B cell (primary cell): Measurements from ENCODE around the gene ATP2A1. TPM values are rescaled to one million over a fixed set of nuclear protein-coding genes. Genes with fewer than 3 reads are reported as not detected.

Experiments used
- ATAC-seq: fragments of 200-7000 bp; cut with Tn5 transposase; one replicate; pipeline ENCODE4 v1.10.0; 2021; ENCODE audit warnings: low read depth, mild to moderate bottlenecking, moderate number of reproducible peaks, moderate library complexity
- CTCF ChIA-PET: fragments of 350-600 bp; sonication (Branson Sonifier 250); formaldehyde crosslinking; loops from one replicate; lab custom pipeline; 2021; ENCODE audit warnings: antibody characterized with exemption, inconsistent platforms; lab: Charles Lee
- POLR2A ChIA-PET: fragments of 350-600 bp; sonication (Branson Sonifier 250); formaldehyde crosslinking; loops from one replicate; lab custom pipeline; 2021; ENCODE audit warnings: antibody characterized with exemption; lab: Charles Lee
- DNase-seq: peaks from one replicate; pipeline ENCODE4 v3.0.0; 2013
- H2AFZ ChIP-seq: 2 replicates; pipeline ENCODE4 v1.6.1; 2012; ENCODE audit warnings: mild to moderate bottlenecking, low read depth, low read length; ENCODE audit not compliant: insufficient read depth, poor library complexity, severe bottlenecking
- H3K27ac ChIP-seq, 2 donors: 1 replicate in 1 of 2; 2 replicates in 1 of 2; pipeline ENCODE4 v1.5.1; 2012 to 2013; ENCODE audit warnings: low read length in 2 of 2, mild to moderate bottlenecking in 2 of 2, moderate library complexity in 1 of 2
- H3K27me3 ChIP-seq, 4 experiments: fragments of 200-600 bp in 1 of 4; sonication (generic) in 1 of 4; replicated peaks in 1 of 4; 1 replicate in 2 of 4; 2 replicates in 2 of 4; pipeline versions ENCODE4 v1.6.1 to v1.7.0; 2013 to 2016; ENCODE audit warnings: low read length in 3 of 4, mild to moderate bottlenecking in 2 of 4, mixed read lengths in 1 of 4, moderate library complexity in 1 of 4; ENCODE audit not compliant: insufficient read depth in 4 of 4, control insufficient read depth in 3 of 4; ENCODE audit errors: control extremely low read depth in 1 of 4
- H3K36me3 ChIP-seq, 2 experiments: replicated peaks in 1 of 2; 1 replicate in 1 of 2; 2 replicates in 1 of 2; pipeline versions ENCODE4 v1.6.1 to v1.7.1; 2013; ENCODE audit warnings: low read length in 1 of 2; ENCODE audit not compliant: insufficient read depth in 2 of 2, control insufficient read depth in 1 of 2; ENCODE audit errors: control extremely low read depth in 1 of 2, extremely low read depth in 1 of 2
- H3K4me1 ChIP-seq, 2 donors: fragments of 200-600 bp in 1 of 2; sonication (generic) in 1 of 2; 1 replicate in 1 of 2; 2 replicates in 1 of 2; pipeline versions ENCODE4 v1.5.1 to v1.6.1; 2013 to 2017; ENCODE audit warnings: low read length in 2 of 2; ENCODE audit not compliant: control insufficient read depth in 2 of 2, insufficient read depth in 2 of 2
- H3K4me2 ChIP-seq: replicated peaks from 2 replicates; pipeline ENCODE3; 2012; ENCODE audit warnings: mild to moderate bottlenecking, low read depth, low read length; ENCODE audit not compliant: poor library complexity, severe bottlenecking
- H3K4me3 ChIP-seq, 5 experiments: fragments of 200-600 bp in 1 of 5; sonication (generic) in 1 of 5; 1 replicate in 3 of 5; 2 replicates in 2 of 5; pipeline versions ENCODE4 v1.5.1 to v1.7.0; 2011 to 2016; ENCODE audit warnings: low read length in 4 of 5, mild to moderate bottlenecking in 4 of 5, low read depth in 2 of 5, control low read depth in 1 of 5, moderate library complexity in 1 of 5; ENCODE audit not compliant: insufficient read depth in 1 of 5; ENCODE audit errors: control extremely low read depth in 1 of 5, extremely low read depth in 1 of 5
- H3K79me2 ChIP-seq: fragments of 200-600 bp; sonication (generic); one replicate; pipeline ENCODE4 v1.6.0; 2016; ENCODE audit warnings: low read length; ENCODE audit not compliant: control insufficient read depth, insufficient read depth
- H3K9ac ChIP-seq: fragments of 200-600 bp; sonication (generic); 2 replicates; pipeline ENCODE4 v1.6.1; 2017; ENCODE audit warnings: mild to moderate bottlenecking, low read length, moderate library complexity
- H3K9me3 ChIP-seq, 3 donors: one replicate each; pipeline versions ENCODE4 v1.6.1 to v1.7.1; 2013; ENCODE audit warnings: low read length in 2 of 3; ENCODE audit not compliant: control insufficient read depth in 2 of 3, insufficient read depth in 1 of 3; ENCODE audit errors: control extremely low read depth in 1 of 3
- H4K20me1 ChIP-seq: 2 replicates; pipeline ENCODE4 v1.6.0; 2012; ENCODE audit warnings: mild to moderate bottlenecking, low read length; ENCODE audit not compliant: insufficient read depth, control insufficient read depth, poor library complexity, severe bottlenecking
- H3K27ac Mint-ChIP-seq: one replicate; pipeline ENCODE4 v1.8.0; 2021; ENCODE audit warnings: mixed read lengths
- H3K27me3 Mint-ChIP-seq: one replicate; pipeline ENCODE4 v1.8.0; 2021; ENCODE audit warnings: mixed read lengths
- H3K4me1 Mint-ChIP-seq: one replicate; pipeline ENCODE4 v1.8.0; 2021; ENCODE audit warnings: mixed read lengths
- H3K4me3 Mint-ChIP-seq: one replicate; pipeline ENCODE4 v1.8.0; 2021; ENCODE audit warnings: mixed read lengths
- H3K9me3 Mint-ChIP-seq: one replicate; pipeline ENCODE4 v1.8.0; 2022; ENCODE audit warnings: mixed read lengths; ENCODE audit not compliant: insufficient read depth
- EZH2 ChIP-seq: IDR thresholded peaks from 2 replicates; pipeline ENCODE4 v1.6.1; 2012; ENCODE audit warnings: borderline replicate concordance, low read depth, mild to moderate bottlenecking, moderate library complexity, low read length; ENCODE audit not compliant: insufficient read depth, poor library complexity, severe bottlenecking
- WGBS: methylation state at CpG from one replicate; pipeline ENCODE4 v1.1.5; 2013; ENCODE audit warnings: missing lambda C conversion rate; ENCODE audit not compliant: insufficient coverage; 5-methylcytosine and 5-hydroxymethylcytosine counted together
- intact Hi-C: fragments of 100-400 bp; cut with micrococcal nuclease; formaldehyde crosslinking; loops from one replicate; pipeline ENCODE4 v1.10.0; 2022
- polyA plus RNA-seq: library from polyadenylated mRNA; depleted of rRNA; stranded (reverse); fragments of >200 nt; gene quantifications from 2 replicates; pipeline ENCODE4 v1.2.3, GENCODE V29; 2012
- total RNA-seq, 2 donors: library from RNA; stranded (reverse); fragments of 120-200 nt in 1 of 2; gene quantifications; 1 replicate in 1 of 2; 2 replicates in 1 of 2; pipeline versions ENCODE4 v1.2.3 to v1.2.4, GENCODE V29; 2013 to 2022
- TF ChIP-seq, protein P1 (sequence below): fragments of 200-600 bp; IDR thresholded peaks from one replicate; pipeline ENCODE4 v1.8.0; 2022; ENCODE audit warnings: antibody characterized with exemption, mild to moderate bottlenecking

Gene ATP2A1
- total and polyA plus RNA-seq, 2 donors (not counting 1 experiment from before 2014, with no cell fraction given) = 0.31 to 0.84 TPM

DNA sequence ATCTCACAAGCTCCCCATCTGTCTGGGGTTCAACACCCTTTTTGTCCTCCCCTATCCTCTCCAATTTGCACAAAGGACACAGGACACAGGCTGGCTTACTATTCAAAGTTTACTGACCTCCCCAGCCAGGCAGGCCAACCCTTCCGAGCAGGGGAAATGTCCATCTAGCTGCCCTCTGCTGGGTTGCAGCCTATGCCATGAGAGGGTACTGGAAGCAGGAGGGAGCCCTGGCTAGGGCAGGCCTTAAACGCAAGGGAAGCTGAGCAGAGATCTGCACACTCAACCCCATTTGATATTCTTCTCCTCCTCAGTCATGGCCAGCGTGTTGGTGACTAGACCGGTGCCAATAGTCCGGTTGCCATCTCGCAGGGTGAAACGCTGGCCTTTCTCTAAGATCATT lies 35.6 kb upstream of the ATP2A1 start:
- Histone ChIP-seq H3K4me1 (peaks cover 18 to 26% of the 10 kb centered on the region in 2 donors), H3K36me3 (peaks cover 4 to 38% of the 10 kb centered on the region in 2 experiments), H3K79me2 (peaks cover 28% of the 10 kb centered on the region), H2AFZ (no peak overlapping the region), H3K4me3 (no peak overlapping the region), H3K4me2 (no peak overlapping the region), H4K20me1 (peaks cover 19% of the 10 kb centered on the region), H3K27me3 (no peaks in the 10 kb centered on the region), H3K27ac (no peak overlapping the region), H3K9me3 (no peaks in the 10 kb centered on the region), H3K9ac (no peak overlapping the region)
- H3K9me3 Mint-ChIP-seq = no peaks in the 10 kb centered on the region
- H3K27me3 Mint-ChIP-seq = no peaks in the 10 kb centered on the region
- ChIA-PET POLR2A (no interaction called here), CTCF (interaction anchor here (0.9 kb wide), 1 partner anchor 21 kb away, joined by 3 read pairs; the partner anchor contains the start of gene SH2B1)
- H3K4me1 Mint-ChIP-seq = peaks cover 28% of the 10 kb centered on the region
- over 99% methylated on average over 7 of the region's 7 CpGs for WGBS
- intact Hi-C loops = no loop called here
- no peak overlapping the region for H3K4me3 Mint-ChIP-seq
- H3K27ac Mint-ChIP-seq = no peak overlapping the region
- TF ChIP-seq EZH2 = no peak
- TF ChIP-seq, protein P1, sequence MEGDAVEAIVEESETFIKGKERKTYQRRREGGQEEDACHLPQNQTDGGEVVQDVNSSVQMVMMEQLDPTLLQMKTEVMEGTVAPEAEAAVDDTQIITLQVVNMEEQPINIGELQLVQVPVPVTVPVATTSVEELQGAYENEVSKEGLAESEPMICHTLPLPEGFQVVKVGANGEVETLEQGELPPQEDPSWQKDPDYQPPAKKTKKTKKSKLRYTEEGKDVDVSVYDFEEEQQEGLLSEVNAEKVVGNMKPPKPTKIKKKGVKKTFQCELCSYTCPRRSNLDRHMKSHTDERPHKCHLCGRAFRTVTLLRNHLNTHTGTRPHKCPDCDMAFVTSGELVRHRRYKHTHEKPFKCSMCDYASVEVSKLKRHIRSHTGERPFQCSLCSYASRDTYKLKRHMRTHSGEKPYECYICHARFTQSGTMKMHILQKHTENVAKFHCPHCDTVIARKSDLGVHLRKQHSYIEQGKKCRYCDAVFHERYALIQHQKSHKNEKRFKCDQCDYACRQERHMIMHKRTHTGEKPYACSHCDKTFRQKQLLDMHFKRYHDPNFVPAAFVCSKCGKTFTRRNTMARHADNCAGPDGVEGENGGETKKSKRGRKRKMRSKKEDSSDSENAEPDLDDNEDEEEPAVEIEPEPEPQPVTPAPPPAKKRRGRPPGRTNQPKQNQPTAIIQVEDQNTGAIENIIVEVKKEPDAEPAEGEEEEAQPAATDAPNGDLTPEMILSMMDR = no peak
- DNase-seq (no peak), ATAC-seq (no peak)

DNA sequence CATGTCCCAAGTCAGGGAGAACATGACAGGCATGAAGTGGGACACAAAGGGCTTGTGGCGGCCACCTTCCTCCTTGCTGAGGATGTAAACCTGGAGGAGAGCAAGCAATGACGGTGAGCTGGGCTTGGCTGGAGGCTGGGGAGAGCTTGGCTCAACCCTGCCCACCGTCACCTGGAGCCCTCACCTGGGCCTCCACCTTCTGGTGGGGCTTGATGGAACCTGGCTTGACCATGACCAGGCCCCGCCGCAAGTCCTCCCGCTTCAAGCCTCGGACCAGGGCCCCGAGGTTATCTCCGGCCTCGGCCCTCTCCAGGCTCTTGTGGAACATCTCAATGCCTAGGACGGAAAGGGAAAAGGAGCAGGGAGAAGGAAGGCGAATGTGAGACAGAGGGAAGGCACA lies 34.5 kb upstream of the ATP2A1 start:
- Histone ChIP-seq H3K27me3 (no peaks in the 10 kb centered on the region), H3K79me2 (peaks cover 37% of the 10 kb centered on the region), H2AFZ (no peak overlapping the region), H3K27ac (no peak overlapping the region), H3K9me3 (no peaks in the 10 kb centered on the region), H3K4me2 (no peak overlapping the region), H3K36me3 (peaks cover 4 to 35% of the 10 kb centered on the region in 2 experiments), H3K4me3 (no peak overlapping the region), H3K4me1 (peaks cover 18 to 26% of the 10 kb centered on the region in 2 donors), H4K20me1 (peaks cover 19% of the 10 kb centered on the region), H3K9ac (no peak overlapping the region)
- Mint-ChIP-seq H3K4me3 (peak overlapping the region; percentile 91), H3K4me1 (peaks cover 28% of the 10 kb centered on the region), H3K27me3 (no peaks in the 10 kb centered on the region), H3K27ac (no peak overlapping the region), H3K9me3 (no peaks in the 10 kb centered on the region)
- intact Hi-C loops = no loop called here
- TF ChIP-seq, protein P1 = no peak
- TF ChIP-seq EZH2 = no peak
- DNase-seq (no peak), ATAC-seq (no peak)
- 95% methylated on average over 9 of the region's 12 CpGs for WGBS
- POLR2A ChIA-PET = no interaction called here
- CTCF ChIA-PET = interaction anchor here (1.7 kb wide), 1 partner anchor 102 kb away, joined by 6 read pairs; no protein-coding TSS in a partner anchor
